HepG2 (cell line): Measurements from ENCODE around the gene FAM222B. TPM values are rescaled to one million over a fixed set of nuclear protein-coding genes. Genes with fewer than 3 reads are reported as not detected.
A peak's percentile ranks its signal among the peaks of the same experiment; 100 is the strongest.

Source experiments
- DNMT1 ChIP-seq: sonication (generic); formaldehyde crosslinking; IDR thresholded peaks from 2 replicates; pipeline ENCODE4 v1.5.1; 2020; ENCODE audit warnings: mild to moderate bottlenecking, missing genetic modification reagents
- HMG20B ChIP-seq: conservative IDR thresholded peaks from 2 replicates; pipeline ENCODE4 v1.6.1; 2016; ENCODE audit warnings: missing genetic modification reagents, missing compliant biosample characterization
- IKZF4 ChIP-seq: sonication (generic); formaldehyde crosslinking; IDR thresholded peaks from 2 replicates; pipeline ENCODE4 v1.5.1; 2020; ENCODE audit warnings: borderline replicate concordance, mild to moderate bottlenecking, low read depth, missing genetic modification reagents; ENCODE audit errors: not compliant biosample characterization
- MLLT10 ChIP-seq: sonication (generic); formaldehyde crosslinking; IDR thresholded peaks from 2 replicates; pipeline ENCODE4 v1.4.0; 2020; ENCODE audit warnings: missing genetic modification reagents
- ONECUT2 ChIP-seq: sonication (generic); formaldehyde crosslinking; IDR thresholded peaks from 2 replicates; pipeline ENCODE4 v1.4.0; 2020; ENCODE audit warnings: missing genetic modification reagents
- PHF20 ChIP-seq: sonication (generic); formaldehyde crosslinking; IDR thresholded peaks from 2 replicates; pipeline ENCODE4 v1.5.0; 2020; ENCODE audit warnings: mild to moderate bottlenecking, missing genetic modification reagents
- RXRB ChIP-seq: IDR thresholded peaks from 2 replicates; pipeline ENCODE4 v1.6.1; 2016; ENCODE audit warnings: borderline replicate concordance, missing genetic modification reagents, missing compliant biosample characterization
- SATB2 ChIP-seq: sonication (generic); formaldehyde crosslinking; IDR thresholded peaks from 2 replicates; pipeline ENCODE4 v1.5.0; 2020; ENCODE audit warnings: missing genetic modification reagents
- SNAPC4 ChIP-seq: sonication (generic); formaldehyde crosslinking; IDR thresholded peaks from 2 replicates; pipeline ENCODE4 v1.4.0; 2020; ENCODE audit warnings: mild to moderate bottlenecking, missing genetic modification reagents
- TAF15 ChIP-seq: fragments of 200-400 bp; formaldehyde crosslinking; IDR thresholded peaks from one replicate; pipeline ENCODE4 v1.6.1; 2018; ENCODE audit warnings: mild to moderate bottlenecking, low read depth, low read length; ENCODE audit not compliant: poor library complexity, severe bottlenecking
- YEATS4 ChIP-seq: sonication (generic); formaldehyde crosslinking; IDR thresholded peaks from 2 replicates; pipeline ENCODE4 v1.4.0; 2020; ENCODE audit warnings: missing genetic modification reagents, borderline replicate concordance
- YY1 ChIP-seq: IDR thresholded peaks from 2 replicates; pipeline ENCODE4 v1.6.1; 2011; ENCODE audit warnings: low read length, low read depth, moderate library complexity, mild to moderate bottlenecking; ENCODE audit not compliant: insufficient read depth, insufficient replicate concordance
- ZNF136 ChIP-seq: sonication (generic); formaldehyde crosslinking; IDR thresholded peaks from 2 replicates; pipeline ENCODE4 v1.8.1; 2022; ENCODE audit warnings: low read depth, mild to moderate bottlenecking, moderate library complexity, missing genetic modification reagents
- ZNF143 ChIP-seq: sonication (generic); formaldehyde crosslinking; IDR thresholded peaks from 2 replicates; pipeline ENCODE4 v1.4.0; 2020; ENCODE audit warnings: missing genetic modification reagents
- ZNF274 ChIP-seq: sonication (generic); formaldehyde crosslinking; IDR thresholded peaks from 2 replicates; pipeline ENCODE4 v1.5.1; 2020; ENCODE audit warnings: mild to moderate bottlenecking, missing genetic modification reagents
- ZNF335 ChIP-seq: sonication (generic); formaldehyde crosslinking; IDR thresholded peaks from 2 replicates; pipeline ENCODE4 v1.4.0; 2020; ENCODE audit warnings: missing genetic modification reagents
- ZNF441 ChIP-seq: sonication (generic); formaldehyde crosslinking; IDR thresholded peaks from 2 replicates; pipeline ENCODE4 v1.7.0; 2021; ENCODE audit warnings: missing genetic modification reagents, borderline replicate concordance
- ZNF501 ChIP-seq: sonication (generic); formaldehyde crosslinking; IDR thresholded peaks from 2 replicates; pipeline ENCODE4 v1.5.1; 2020; ENCODE audit warnings: mild to moderate bottlenecking, moderate library complexity, missing genetic modification reagents
- ZNF558 ChIP-seq: sonication (generic); formaldehyde crosslinking; IDR thresholded peaks from 2 replicates; pipeline ENCODE4 v1.9.0; 2022; ENCODE audit warnings: mild to moderate bottlenecking, missing genetic modification reagents, borderline replicate concordance
- ZNF563 ChIP-seq: sonication (generic); formaldehyde crosslinking; IDR thresholded peaks from 2 replicates; pipeline ENCODE4 v1.8.0; 2022; ENCODE audit warnings: mild to moderate bottlenecking, moderate library complexity, missing genetic modification reagents
- ZNF792 ChIP-seq: IDR thresholded peaks from 2 replicates; pipeline ENCODE4 v1.6.1; 2016
- ZNF883 ChIP-seq: sonication (generic); formaldehyde crosslinking; IDR thresholded peaks from 2 replicates; pipeline ENCODE4 v1.5.1; 2020; ENCODE audit warnings: mild to moderate bottlenecking, missing genetic modification reagents; ENCODE audit errors: not compliant biosample characterization
- polyA plus RNA-seq, 8 experiments: library from polyadenylated mRNA; depleted of rRNA in 3 of 8; stranded (reverse) in 7 of 8; unstranded in 1 of 8; fragments of >200 nt; fragmentation: Illumina TruSeq in 4 of 8; extraction: Trizol in 4 of 8; gene quantifications; 2 replicates each; pipeline versions ENCODE4 v1.2.1 to v1.2.3, GENCODE V29; 2011 to 2016; ENCODE audit warnings: low read depth in 4 of 8, missing spikeins in 1 of 8, mixed read lengths in 1 of 8; ENCODE audit not compliant: insufficient read depth in 1 of 8
- total RNA-seq, 5 experiments: library from RNA; depleted of rRNA; stranded (reverse); fragments of >200 nt; fragmentation: Illumina TruSeq; extraction: Trizol; gene quantifications; 2 replicates each; pipeline ENCODE4 v1.2.3, GENCODE V29; 2016; ENCODE audit warnings: low read depth in 1 of 5
- TF ChIP-seq, protein P1 (sequence below): IDR thresholded peaks from 2 replicates; pipeline ENCODE4 v1.6.1; 2016; ENCODE audit warnings: control low read depth

The FAM222B gene
- total and polyA plus RNA-seq, 2 of the 13 experiments (the other 11 are each of a cell fraction or from before 2014, with no cell fraction given): 3.5 to 7.3 TPM

- TF ChIP-seq, protein P1, sequence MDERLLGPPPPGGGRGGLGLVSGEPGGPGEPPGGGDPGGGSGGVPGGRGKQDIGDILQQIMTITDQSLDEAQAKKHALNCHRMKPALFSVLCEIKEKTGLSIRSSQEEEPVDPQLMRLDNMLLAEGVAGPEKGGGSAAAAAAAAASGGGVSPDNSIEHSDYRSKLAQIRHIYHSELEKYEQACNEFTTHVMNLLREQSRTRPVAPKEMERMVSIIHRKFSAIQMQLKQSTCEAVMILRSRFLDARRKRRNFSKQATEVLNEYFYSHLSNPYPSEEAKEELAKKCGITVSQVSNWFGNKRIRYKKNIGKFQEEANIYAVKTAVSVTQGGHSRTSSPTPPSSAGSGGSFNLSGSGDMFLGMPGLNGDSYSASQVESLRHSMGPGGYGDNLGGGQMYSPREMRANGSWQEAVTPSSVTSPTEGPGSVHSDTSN (CRISPR knock-in tag): no peak
- peak; percentile 61; the same call in 1 of the 2 replicates for TF ChIP-seq YEATS4 (CRISPR knock-in tag)
- peak; percentile 81 for TF ChIP-seq ZNF883 (CRISPR knock-in tag)
- TF ChIP-seq ZNF335 (CRISPR knock-in tag): 0 out of 2 replicates have a peak, but pooled peaks have one; percentile 49
- TF ChIP-seq TAF15: peak; percentile 79
- TF ChIP-seq RXRB: peak; percentile 55; the same call in 1 of the 2 replicates
- TF ChIP-seq DNMT1 (CRISPR knock-in tag): 0 out of 2 replicates have a peak, but pooled peaks have one; percentile 34
- no peak for TF ChIP-seq MLLT10
- 0 out of 2 replicates have a peak, but pooled peaks have one; percentile 11 for TF ChIP-seq SNAPC4 (CRISPR knock-in tag)
- TF ChIP-seq ZNF441 (CRISPR knock-in tag): peak; percentile 78
- TF ChIP-seq HMG20B: 0 out of 2 replicates have a peak, but pooled peaks have one; percentile 30
- peak; percentile 63 for TF ChIP-seq IKZF4
- TF ChIP-seq ZNF501 (CRISPR knock-in tag): peak; percentile 63; the same call in 1 of the 2 replicates
- peak; percentile 85; the same call in 1 of the 2 replicates for TF ChIP-seq ZNF563
- no peak for TF ChIP-seq ONECUT2 (CRISPR knock-in tag)
- TF ChIP-seq ZNF558 (CRISPR knock-in tag): peak; percentile 74; the same call in 1 of the 2 replicates
- no peak for TF ChIP-seq ZNF136 (CRISPR knock-in tag)
- TF ChIP-seq PHF20 (CRISPR knock-in tag): no peak
- peak; percentile 50 for TF ChIP-seq YY1
- TF ChIP-seq ZNF792 (CRISPR knock-in tag): peak; percentile 82
- peak; percentile 54; the same call in 1 of the 2 replicates for TF ChIP-seq SATB2 (CRISPR knock-in tag)
- TF ChIP-seq ZNF143: peak; percentile 46
- peak; percentile 34; the same call in 1 of the 2 replicates for TF ChIP-seq ZNF274 (CRISPR knock-in tag)
Measured at GRCh38 chr17:28710861-28711722, 131.5 kb downstream of the FAM222B start (continued).
